Brain microvascular endothelial cell (primary cell): ENCODE measurements around the gene TBC1D16.

Source experiments
- DNase-seq: peaks from one replicate; pipeline ENCODE4 v3.0.0-alpha.2; 2020
- H3K27ac ChIP-seq: fragments of 250-450 bp; sonication (Bioruptor Pico); 2 replicates; pipeline ENCODE4 v1.5.1; 2020; ENCODE audit warnings: mild to moderate bottlenecking, moderate library complexity
- H3K27me3 ChIP-seq: fragments of 250-450 bp; sonication (Bioruptor Pico); replicated peaks from 2 replicates; pipeline ENCODE4 v1.5.1; 2020; ENCODE audit warnings: mild to moderate bottlenecking
- H3K36me3 ChIP-seq: fragments of 250-450 bp; sonication (Bioruptor Pico); replicated peaks from 2 replicates; pipeline ENCODE4 v1.5.1; 2020; ENCODE audit warnings: mild to moderate bottlenecking
- H3K4me3 ChIP-seq: 2 replicates; pipeline ENCODE4 v1.5.1; 2011; ENCODE audit warnings: low read depth, mild to moderate bottlenecking, control low read depth, low read length, moderate library complexity
- CTCF ChIP-seq: IDR thresholded peaks from 2 replicates; pipeline ENCODE4 v1.5.1; 2011; ENCODE audit warnings: low read depth, mild to moderate bottlenecking, moderate library complexity, low read length, control low read depth, inconsistent platforms; ENCODE audit errors: missing control alignments
- in situ Hi-C: cut with HindIII; loops from 2 replicates; pipeline ENCODE4 v1.10.0; 2017; ENCODE audit warnings: low sequenced_read_pairs, low pct_ligation_motif_present

Gene TBC1D16

GRCh38 chr17:80006339-80006720 lies 29.3 kb downstream of the TBC1D16 start:
- no peak overlapping the region for H3K27ac ChIP-seq
- no peak for TF ChIP-seq CTCF
- no peak overlapping the region for H3K4me3 ChIP-seq
- DNase-seq, result no peak
- no peaks in the 10 kb centered on the region for H3K27me3 ChIP-seq
- in situ Hi-C loops, result no loop called here
- H3K36me3 ChIP-seq, result peaks cover 8% of the 10 kb centered on the region

GRCh38 chr17:80005360-80006338 lies 30.0 kb downstream of the TBC1D16 start:
- Histone ChIP-seq H3K27me3 (no peaks in the 10 kb centered on the region), H3K36me3 (peaks cover 8% of the 10 kb centered on the region), H3K27ac (no peak overlapping the region), H3K4me3 (no peak overlapping the region)
- no peak for DNase-seq
- TF ChIP-seq CTCF, result peak; percentile 97
- in situ Hi-C loops, result no loop called here

GRCh38 chr17:80003969-80004368 lies 31.7 kb downstream of the TBC1D16 start:
- peaks cover 4% of the 10 kb centered on the region for H3K36me3 ChIP-seq
- no peak for DNase-seq
- TF ChIP-seq CTCF, result no peak
- in situ Hi-C loops, result no loop called here
- H3K27ac ChIP-seq, result no peak overlapping the region
- H3K27me3 ChIP-seq, result no peaks in the 10 kb centered on the region
- no peak overlapping the region for H3K4me3 ChIP-seq

GRCh38 chr17:80002690-80003490 lies 32.8 kb downstream of the TBC1D16 start:
- TF ChIP-seq CTCF, result no peak
- Histone ChIP-seq H3K27me3 (no peaks in the 10 kb centered on the region), H3K4me3 (no peak overlapping the region), H3K36me3 (peaks cover 4% of the 10 kb centered on the region), H3K27ac (no peak overlapping the region)
- in situ Hi-C loops, result no loop called here
- no peak for DNase-seq

- in situ Hi-C loops, result no loop called here
- no peak for TF ChIP-seq CTCF
- Histone ChIP-seq H3K36me3 (peaks cover 4% of the 10 kb centered on the region), H3K27me3 (no peaks in the 10 kb centered on the region), H3K27ac (no peak overlapping the region), H3K4me3 (no peak overlapping the region)
- DNase-seq, result no peak
Observed at GRCh38 chr17:80002070-80002641, 33.5 kb downstream of the TBC1D16 start.
